Central memory CD8-positive, alpha-beta T cell (primary cell): ENCODE data around the gene ZKSCAN1.
"Not testable (repeated sequence)": the region's sequence is repeated elsewhere in the genome, so short reads cannot be mapped to it uniquely, and the experiment has no call there.

Experiments used
- ATAC-seq: fragments of 150-1000 bp; cut with Tn5 transposase; replicated peaks from 2 replicates; pipeline ENCODE4 v1.10.0; 2022; ENCODE audit warnings: mild to moderate bottlenecking, moderate FRiP score, moderate number of reproducible peaks; ENCODE audit not compliant: poor library complexity, severe bottlenecking; ENCODE audit errors: extremely low read depth
- DNase-seq, 2 donors: peaks; one replicate each; pipeline ENCODE4 v3.0.0; 2021; ENCODE audit warnings: low spot score in 2 of 2
- H3K27ac Mint-ChIP-seq: one replicate; pipeline ENCODE4 v1.8.0; 2022; ENCODE audit warnings: low read depth, mild to moderate bottlenecking, moderate library complexity, mixed read lengths
- H3K27me3 Mint-ChIP-seq: one replicate; pipeline ENCODE4 v1.8.0; 2022; ENCODE audit warnings: mixed read lengths
- H3K36me3 Mint-ChIP-seq: one replicate; pipeline ENCODE4 v1.8.0; 2022; ENCODE audit warnings: mild to moderate bottlenecking, moderate library complexity, mixed read lengths; ENCODE audit not compliant: insufficient read depth
- H3K4me1 Mint-ChIP-seq: one replicate; pipeline ENCODE4 v1.8.0; 2022; ENCODE audit warnings: mixed read lengths
- H3K4me3 Mint-ChIP-seq: one replicate; pipeline ENCODE4 v1.8.0; 2022; ENCODE audit warnings: mild to moderate bottlenecking, moderate library complexity, mixed read lengths
- H3K9me3 Mint-ChIP-seq: one replicate; pipeline ENCODE4 v1.8.0; 2022; ENCODE audit warnings: mixed read lengths

Gene ZKSCAN1

DNA sequence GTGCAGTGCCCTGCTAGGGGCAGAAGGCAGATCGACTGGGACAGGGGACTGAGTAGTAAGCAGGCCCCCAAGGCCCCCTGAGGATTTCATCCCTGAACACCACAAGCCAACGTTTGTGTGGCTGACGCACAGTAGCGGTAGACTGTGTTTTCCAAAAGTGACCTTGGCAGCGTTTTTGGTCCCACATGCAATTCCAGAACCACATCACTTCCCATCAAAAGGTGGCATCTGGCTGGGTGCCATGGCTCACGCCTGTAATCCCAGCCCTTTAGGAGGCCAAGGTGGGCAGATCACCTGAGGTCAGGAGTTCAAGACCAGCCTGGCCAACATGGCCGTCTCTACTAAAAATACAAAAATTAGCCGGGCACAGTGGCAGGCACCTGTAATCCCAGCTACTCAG, 5.4 kb upstream of the ZKSCAN1 start:
- not testable (repeated sequence) for DNase-seq, ATAC-seq, H3K4me3 Mint-ChIP-seq, H3K36me3 Mint-ChIP-seq, H3K27ac Mint-ChIP-seq, H3K9me3 Mint-ChIP-seq, H3K4me1 Mint-ChIP-seq
- peaks cover 16% of the 10 kb centered on the region for H3K27me3 Mint-ChIP-seq

DNA sequence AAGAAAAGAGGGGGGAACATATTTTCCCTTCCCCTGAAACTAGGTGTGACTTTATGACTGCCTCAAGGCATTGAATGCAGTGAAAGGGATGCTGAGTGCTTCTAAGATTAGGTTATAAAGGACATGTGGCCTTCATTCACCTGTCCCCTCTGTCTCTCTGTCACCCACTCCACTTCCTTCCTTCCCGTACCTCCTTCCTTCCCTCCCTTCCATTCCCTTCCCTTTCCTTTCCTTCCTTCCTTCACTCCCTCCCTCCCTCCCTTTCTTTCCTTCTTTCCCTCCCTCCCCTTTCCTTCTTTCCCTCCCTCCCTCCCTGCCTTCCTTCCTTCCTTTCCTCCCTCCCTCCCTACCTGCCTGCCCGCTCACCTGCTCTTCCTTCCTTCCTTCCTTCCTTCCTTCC, 4.5 kb upstream of the ZKSCAN1 start:
- DNase-seq: no peak
- ATAC-seq: no peak
- no peaks in the 10 kb centered on the region for H3K9me3 Mint-ChIP-seq
- H3K36me3 Mint-ChIP-seq: peaks cover 3% of the 10 kb centered on the region
- H3K4me1 Mint-ChIP-seq: peaks cover 7% of the 10 kb centered on the region
- no peak overlapping the region for H3K27ac Mint-ChIP-seq
- peaks cover 16% of the 10 kb centered on the region for H3K27me3 Mint-ChIP-seq
- no peak overlapping the region for H3K4me3 Mint-ChIP-seq

DNA sequence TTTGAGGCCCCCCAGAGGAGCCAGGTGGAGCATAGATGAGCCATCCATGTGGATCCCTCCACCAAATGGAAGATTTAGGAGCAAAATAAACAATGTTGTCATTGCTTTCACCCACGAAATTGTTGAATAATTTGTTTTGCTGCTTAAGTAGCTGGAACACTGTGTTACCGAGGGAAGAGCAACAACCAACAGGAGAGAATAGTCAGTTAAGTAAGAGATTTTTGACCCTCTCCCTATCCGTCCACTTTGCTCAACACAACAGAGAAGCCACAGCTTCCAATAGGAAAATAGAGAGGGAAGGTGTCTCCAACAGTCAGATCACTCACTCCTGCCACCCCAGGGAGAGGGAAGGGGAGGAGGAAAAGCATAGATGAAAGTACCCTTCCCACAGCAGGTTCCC, 3.9 kb upstream of the ZKSCAN1 start:
- H3K27me3 Mint-ChIP-seq: peaks cover 16% of the 10 kb centered on the region

DNA sequence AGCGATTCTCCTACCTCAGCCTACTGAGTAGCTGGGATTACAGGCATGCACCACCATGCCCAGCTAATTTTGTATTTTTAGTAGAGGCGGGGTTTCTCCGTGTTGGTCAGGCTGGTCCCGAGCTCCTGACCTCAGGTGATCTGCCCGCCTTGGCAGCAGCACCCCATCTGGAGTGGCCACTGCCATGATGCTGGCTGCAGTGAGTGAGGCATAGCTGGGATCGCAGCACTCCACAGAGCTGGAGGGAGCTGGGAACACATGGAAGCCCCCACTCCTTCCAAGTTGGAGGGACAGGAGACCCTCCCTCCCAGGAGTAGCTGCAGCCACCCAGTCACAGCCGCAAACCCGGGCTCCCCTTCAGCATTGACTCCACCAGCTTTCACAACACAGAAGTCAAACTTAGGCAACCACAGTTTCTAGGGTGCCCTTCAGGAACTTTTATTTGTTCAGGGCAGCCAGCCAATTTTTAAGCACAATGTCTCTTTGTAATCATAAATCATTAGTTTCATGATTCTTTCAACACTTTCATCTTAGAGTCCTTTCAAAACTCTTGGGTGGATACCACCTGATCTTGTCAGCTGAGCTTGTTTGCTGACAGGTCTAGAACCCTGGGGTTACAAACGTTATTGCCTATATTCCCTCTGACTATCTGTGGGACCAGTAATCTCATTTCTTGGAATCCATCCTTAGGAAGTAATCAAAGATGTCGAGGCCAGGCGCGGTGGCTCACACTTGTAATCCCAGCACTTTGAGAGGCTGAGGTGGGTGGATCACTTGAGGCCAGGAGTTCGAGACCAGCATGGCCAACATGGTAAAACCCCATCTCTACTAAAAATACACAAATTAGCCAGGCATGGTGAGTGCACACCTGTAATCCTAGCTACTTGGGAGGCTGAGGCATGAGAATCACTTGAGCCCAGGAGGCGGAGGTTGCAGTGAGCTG, 2.7 kb upstream of the ZKSCAN1 start:
- H3K9me3 Mint-ChIP-seq, H3K27ac Mint-ChIP-seq, DNase-seq, ATAC-seq, H3K4me3 Mint-ChIP-seq: not testable (repeated sequence)
- Mint-ChIP-seq H3K36me3 (peaks cover 12% of the 10 kb centered on the region), H3K4me1 (peaks cover 16% of the 10 kb centered on the region), H3K27me3 (peaks cover 16% of the 10 kb centered on the region)

More for the DNA sequence above, 3.9 kb upstream of the ZKSCAN1 start:
- DNase-seq (no peak), ATAC-seq (no peak)
- Mint-ChIP-seq H3K4me3 (no peak overlapping the region), H3K9me3 (no peaks in the 10 kb centered on the region), H3K27ac (no peak overlapping the region), H3K4me1 (peaks cover 13% of the 10 kb centered on the region), H3K36me3 (peaks cover 9% of the 10 kb centered on the region)

DNA sequence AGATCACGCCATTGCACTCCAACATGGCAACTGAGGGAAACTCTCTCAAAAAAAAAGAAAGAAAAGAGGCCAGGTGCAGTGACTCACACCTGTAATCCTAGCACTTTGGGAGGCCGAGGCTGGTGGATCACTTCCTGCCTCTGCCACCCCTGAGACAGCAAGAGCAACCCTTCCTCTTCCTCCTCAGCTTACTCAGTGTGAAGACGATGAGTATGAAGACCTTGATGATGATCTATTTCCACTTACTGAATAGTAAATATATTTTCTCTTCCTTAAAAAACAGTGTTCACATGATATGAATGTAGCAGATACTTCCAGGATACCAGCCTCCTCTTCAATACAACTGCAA, 2.1 kb upstream of the ZKSCAN1 start:
- peaks cover 12% of the 10 kb centered on the region for H3K27me3 Mint-ChIP-seq
- H3K4me1 Mint-ChIP-seq: peaks cover 21% of the 10 kb centered on the region
- H3K4me3 Mint-ChIP-seq: no peak overlapping the region
- no peak overlapping the region for H3K27ac Mint-ChIP-seq
- ATAC-seq: no peak
- peaks cover 12% of the 10 kb centered on the region for H3K36me3 Mint-ChIP-seq
- no peaks in the 10 kb centered on the region for H3K9me3 Mint-ChIP-seq
- no peak for DNase-seq

DNA sequence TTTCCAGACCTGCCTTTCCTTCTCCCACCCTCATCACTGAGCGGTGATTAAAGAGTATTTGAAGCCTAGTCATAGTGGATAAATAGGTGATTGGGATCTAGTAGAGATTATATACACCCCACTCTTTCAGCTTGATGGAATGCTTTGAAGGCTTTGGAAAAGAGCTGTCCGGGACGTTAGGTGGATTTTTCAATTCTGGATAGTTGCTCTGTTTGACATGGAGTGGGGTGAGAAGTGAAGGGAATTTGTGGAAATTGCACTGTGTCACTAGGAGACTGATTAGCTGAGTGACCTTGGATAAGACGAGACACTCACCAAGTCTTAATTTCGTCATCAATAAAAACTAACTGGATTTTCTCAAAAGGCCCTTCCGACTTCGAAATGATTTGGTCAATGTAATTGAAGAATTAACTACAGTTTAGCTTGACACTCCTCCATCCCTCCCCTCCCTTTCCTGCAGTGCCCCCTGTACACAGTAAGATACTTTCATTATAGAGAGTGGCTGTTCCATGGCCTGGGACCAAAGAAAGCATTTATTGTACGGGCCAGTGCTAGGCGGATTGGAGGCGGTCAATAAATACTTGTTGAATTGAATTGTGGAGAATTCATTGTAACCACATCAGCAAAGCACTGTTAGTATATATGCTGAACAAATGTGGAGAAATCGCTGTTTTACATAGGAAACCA, 962 bp downstream of the ZKSCAN1 start:
- no peak for ATAC-seq
- Mint-ChIP-seq H3K4me1 (peaks cover 32% of the 10 kb centered on the region), H3K4me3 (peak overlapping the region; percentile 84), H3K27ac (peak overlapping the region; percentile 91), H3K36me3 (peaks cover 16% of the 10 kb centered on the region), H3K9me3 (no peaks in the 10 kb centered on the region), H3K27me3 (peaks cover 3% of the 10 kb centered on the region)
- no peak for DNase-seq

DNA sequence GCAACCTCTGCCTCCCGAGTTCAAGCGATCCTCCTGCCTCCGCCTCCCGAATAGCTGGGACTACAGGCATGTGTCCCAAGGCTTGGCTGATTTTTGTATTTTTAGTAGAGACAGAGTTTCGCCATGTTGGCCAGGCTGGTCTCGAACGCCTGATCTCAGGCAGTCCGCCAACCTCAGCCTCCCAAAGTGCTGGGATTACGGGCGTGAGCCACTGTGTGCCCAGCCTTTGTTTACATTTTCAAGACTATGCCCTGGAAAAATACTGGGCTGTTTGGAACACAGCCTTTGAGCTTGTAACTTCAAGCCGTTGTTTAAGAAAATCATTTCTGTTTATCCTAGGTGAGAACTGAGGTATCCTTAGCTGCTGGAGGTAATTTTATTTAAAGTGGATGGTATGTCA, 1.9 kb downstream of the ZKSCAN1 start:
- H3K9me3 Mint-ChIP-seq: no peaks in the 10 kb centered on the region
- no peak for DNase-seq
- peaks cover 16% of the 10 kb centered on the region for H3K36me3 Mint-ChIP-seq
- no peak overlapping the region for H3K27ac Mint-ChIP-seq
- H3K4me3 Mint-ChIP-seq: peak overlapping the region; percentile 31
- no peak for ATAC-seq
- peaks cover 37% of the 10 kb centered on the region for H3K4me1 Mint-ChIP-seq
- no peaks in the 10 kb centered on the region for H3K27me3 Mint-ChIP-seq

DNA sequence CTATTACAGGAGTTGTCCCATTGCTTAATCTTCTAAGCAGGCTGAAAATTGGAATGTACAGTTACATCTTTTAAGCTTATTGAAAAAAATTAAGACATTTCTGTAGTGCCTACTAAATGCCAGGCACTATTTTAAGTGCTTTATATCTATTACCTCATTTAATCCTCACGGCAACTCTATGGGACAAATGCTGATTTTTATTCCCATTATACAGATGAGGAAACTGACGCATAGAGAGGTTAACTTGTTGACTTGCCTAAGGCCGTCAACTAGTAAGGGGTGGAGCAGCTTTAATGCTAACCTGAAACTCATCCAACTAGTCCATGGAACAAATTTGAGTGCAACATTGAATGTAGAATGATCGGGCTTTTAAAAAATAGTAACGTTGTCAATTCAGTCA, 2.5 kb downstream of the ZKSCAN1 start:
- ATAC-seq: no peak
- Mint-ChIP-seq H3K4me3 (no peak overlapping the region), H3K4me1 (peaks cover 37% of the 10 kb centered on the region), H3K27ac (no peak overlapping the region), H3K27me3 (no peaks in the 10 kb centered on the region), H3K36me3 (peaks cover 18% of the 10 kb centered on the region), H3K9me3 (no peaks in the 10 kb centered on the region)
- no peak for DNase-seq

DNA sequence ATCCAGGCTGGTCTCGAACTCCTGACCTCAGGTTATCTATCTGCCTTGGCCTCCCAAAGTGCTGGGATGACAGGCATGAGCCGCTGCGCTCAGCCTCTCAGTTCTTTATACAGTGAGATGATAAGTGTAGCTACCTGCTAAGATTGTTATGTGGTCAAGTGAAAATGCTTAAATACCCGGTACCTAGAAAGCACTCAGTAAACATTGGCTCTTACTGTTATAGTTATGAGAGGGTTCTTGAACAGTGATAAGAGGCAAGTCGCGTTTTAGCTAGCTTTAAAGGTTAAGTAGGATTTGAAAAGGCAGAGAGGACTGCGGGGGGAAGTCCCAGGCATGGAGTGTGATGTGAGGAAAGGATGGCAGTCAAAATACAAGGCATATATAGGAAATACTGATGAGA, 4.5 kb downstream of the ZKSCAN1 start:
- peaks cover 40% of the 10 kb centered on the region for H3K4me1 Mint-ChIP-seq
- peaks cover 36% of the 10 kb centered on the region for H3K36me3 Mint-ChIP-seq
- H3K27ac Mint-ChIP-seq: peak overlapping the region; percentile 49
- DNase-seq (no peak), ATAC-seq (no peak)
- no peak overlapping the region for H3K4me3 Mint-ChIP-seq
- no peaks in the 10 kb centered on the region for H3K9me3 Mint-ChIP-seq
- no peaks in the 10 kb centered on the region for H3K27me3 Mint-ChIP-seq

DNA sequence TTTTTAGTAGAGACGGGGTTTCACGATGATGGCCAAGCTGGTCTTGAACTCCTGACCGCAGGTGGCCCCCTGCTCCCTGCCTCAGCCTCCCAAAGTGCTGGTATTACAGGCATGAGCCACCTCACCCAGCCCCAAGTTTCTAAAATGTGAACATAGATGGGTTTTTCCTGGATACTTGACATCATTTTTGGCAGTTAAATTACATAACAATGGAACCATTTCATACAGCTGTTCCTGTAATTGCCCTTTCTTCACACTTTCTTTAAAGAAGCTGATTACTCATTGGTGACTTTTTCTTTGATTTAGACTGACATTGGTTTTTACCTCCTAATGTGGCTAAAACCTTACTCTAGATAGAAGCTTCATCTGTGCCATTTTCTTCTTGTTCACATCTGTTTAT, 5.9 kb downstream of the ZKSCAN1 start:
- DNase-seq (no peak), ATAC-seq (no peak)
- Mint-ChIP-seq H3K27ac (peak overlapping the region; percentile 16), H3K9me3 (no peaks in the 10 kb centered on the region), H3K36me3 (peaks cover 38% of the 10 kb centered on the region), H3K4me3 (no peak overlapping the region), H3K4me1 (peaks cover 31% of the 10 kb centered on the region), H3K27me3 (no peaks in the 10 kb centered on the region)

DNA sequence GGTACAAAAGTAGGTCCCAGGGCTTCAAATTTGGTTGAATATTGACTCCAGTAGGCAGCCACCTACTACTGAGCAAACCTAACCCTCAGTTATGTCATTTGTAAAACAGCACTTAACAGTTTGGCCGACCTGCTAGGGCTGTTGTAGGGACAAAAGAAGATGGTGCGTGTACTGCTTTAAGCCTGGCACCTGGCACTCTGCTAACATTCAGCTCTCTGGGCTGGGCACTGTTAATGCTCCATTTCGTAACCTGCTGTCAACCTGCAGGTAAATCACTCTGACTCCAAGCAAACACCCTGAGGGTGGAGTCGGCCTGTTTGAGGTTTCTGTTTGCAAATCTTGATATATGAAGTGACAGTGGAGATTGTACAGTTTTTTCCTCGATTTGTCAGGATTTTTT, 7.2 kb downstream of the ZKSCAN1 start:
- no peak for ATAC-seq
- peaks cover 26% of the 10 kb centered on the region for H3K4me1 Mint-ChIP-seq
- no peak overlapping the region for H3K4me3 Mint-ChIP-seq
- H3K9me3 Mint-ChIP-seq: no peaks in the 10 kb centered on the region
- H3K36me3 Mint-ChIP-seq: peaks cover 40% of the 10 kb centered on the region
- H3K27ac Mint-ChIP-seq: no peak overlapping the region
- no peak for DNase-seq
- H3K27me3 Mint-ChIP-seq: no peaks in the 10 kb centered on the region

DNA sequence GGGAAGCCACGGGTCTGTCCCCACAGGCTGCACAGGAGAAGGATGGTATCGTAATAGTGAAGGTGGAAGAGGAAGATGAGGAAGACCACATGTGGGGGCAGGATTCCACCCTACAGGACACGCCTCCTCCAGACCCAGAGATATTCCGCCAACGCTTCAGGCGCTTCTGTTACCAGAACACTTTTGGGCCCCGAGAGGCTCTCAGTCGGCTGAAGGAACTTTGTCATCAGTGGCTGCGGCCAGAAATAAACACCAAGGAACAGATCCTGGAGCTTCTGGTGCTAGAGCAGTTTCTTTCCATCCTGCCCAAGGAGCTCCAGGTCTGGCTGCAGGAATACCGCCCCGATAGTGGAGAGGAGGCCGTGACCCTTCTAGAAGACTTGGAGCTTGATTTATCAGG, 8.1 kb downstream of the ZKSCAN1 start:
- H3K4me3 Mint-ChIP-seq: no peak overlapping the region
- ATAC-seq (no peak), DNase-seq (no peak)
- peaks cover 20% of the 10 kb centered on the region for H3K4me1 Mint-ChIP-seq
- H3K27me3 Mint-ChIP-seq: no peaks in the 10 kb centered on the region
- H3K36me3 Mint-ChIP-seq: peaks cover 44% of the 10 kb centered on the region
- no peak overlapping the region for H3K27ac Mint-ChIP-seq
- H3K9me3 Mint-ChIP-seq: no peaks in the 10 kb centered on the region

DNA sequence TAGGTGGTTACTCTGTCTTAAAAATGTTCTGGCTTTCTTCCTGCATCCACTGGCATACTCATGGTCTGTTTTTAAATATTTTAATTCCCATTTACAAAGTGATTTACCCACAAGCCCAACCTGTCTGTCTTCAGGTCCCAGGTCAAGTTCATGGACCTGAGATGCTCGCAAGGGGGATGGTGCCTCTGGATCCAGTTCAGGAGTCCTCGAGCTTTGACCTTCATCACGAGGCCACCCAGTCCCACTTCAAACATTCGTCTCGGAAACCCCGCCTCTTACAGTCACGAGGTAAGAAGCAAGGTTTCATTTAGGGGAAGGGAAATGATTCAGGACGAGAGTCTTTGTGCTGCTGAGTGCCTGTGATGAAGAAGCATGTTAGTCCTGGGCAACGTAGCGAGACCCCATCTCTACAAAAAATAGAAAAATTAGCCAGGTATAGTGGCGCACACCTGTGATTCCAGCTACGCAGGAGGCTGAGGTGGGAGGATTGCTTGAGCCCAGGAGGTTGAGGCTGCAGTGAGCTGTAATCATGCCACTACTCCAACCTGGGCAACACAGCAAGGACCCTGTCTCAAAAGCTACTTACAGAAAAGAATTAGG, 8.7 kb downstream of the ZKSCAN1 start:
- H3K4me1 Mint-ChIP-seq: peaks cover 20% of the 10 kb centered on the region
- H3K27me3 Mint-ChIP-seq: no peaks in the 10 kb centered on the region
- peaks cover 46% of the 10 kb centered on the region for H3K36me3 Mint-ChIP-seq
- no peak overlapping the region for H3K27ac Mint-ChIP-seq
- H3K9me3 Mint-ChIP-seq: no peaks in the 10 kb centered on the region
- H3K4me3 Mint-ChIP-seq: no peak overlapping the region
- no peak for ATAC-seq
- no peak for DNase-seq
